HepG2 (cell line): ENCODE measurements around the gene PCGF3. TPM values are rescaled to one million over a fixed set of nuclear protein-coding genes. Genes with fewer than 3 reads are reported as not detected.

Experiments
- E2F5 ChIP-seq: sonication (generic); formaldehyde crosslinking; conservative IDR thresholded peaks from 2 replicates; pipeline ENCODE4 v1.4.0; 2020; ENCODE audit warnings: missing genetic modification reagents
- FOXJ3 ChIP-seq: sonication (generic); formaldehyde crosslinking; IDR thresholded peaks from 2 replicates; pipeline ENCODE4 v1.4.0; 2020; ENCODE audit warnings: missing genetic modification reagents, mild to moderate bottlenecking, borderline replicate concordance
- GATA4 ChIP-seq: sonication (generic); IDR thresholded peaks from 2 replicates; pipeline ENCODE4 v1.6.1; 2016; ENCODE audit warnings: antibody characterized with exemption, low read depth, borderline replicate concordance
- GFI1 ChIP-seq: sonication (generic); formaldehyde crosslinking; IDR thresholded peaks from 2 replicates; pipeline ENCODE4 v1.5.0; 2020; ENCODE audit warnings: missing genetic modification reagents, mild to moderate bottlenecking, borderline replicate concordance
- PAF1 ChIP-seq: IDR thresholded peaks from 2 replicates; pipeline ENCODE4 v1.6.1; 2016; ENCODE audit warnings: missing genetic modification reagents, missing compliant biosample characterization
- PBX2 ChIP-seq: IDR thresholded peaks from 2 replicates; pipeline ENCODE4 v1.6.1; 2016; ENCODE audit warnings: control low read depth
- SMAD1 ChIP-seq: sonication (generic); formaldehyde crosslinking; IDR thresholded peaks from 2 replicates; pipeline ENCODE4 v1.4.0; 2020; ENCODE audit warnings: missing genetic modification reagents, low read depth, mild to moderate bottlenecking, borderline replicate concordance
- SP5 ChIP-seq: IDR thresholded peaks from 2 replicates; pipeline ENCODE4 v1.6.1; 2016; ENCODE audit warnings: low read depth, borderline replicate concordance
- SYNCRIP ChIP-seq: fragments of 200-400 bp; formaldehyde crosslinking; IDR thresholded peaks from 2 replicates; pipeline ENCODE4 v1.6.1; 2018; ENCODE audit warnings: mild to moderate bottlenecking, low read depth, low read length; ENCODE audit not compliant: insufficient read depth
- TBP ChIP-seq: sonication (generic); formaldehyde crosslinking; IDR thresholded peaks from 2 replicates; pipeline ENCODE4 v1.5.0; 2020; ENCODE audit warnings: missing genetic modification reagents
- TBX2 ChIP-seq: sonication (generic); formaldehyde crosslinking; IDR thresholded peaks from 2 replicates; pipeline ENCODE4 v1.5.0; 2020; ENCODE audit warnings: missing genetic modification reagents, mild to moderate bottlenecking, borderline replicate concordance
- THYN1 ChIP-seq: sonication (generic); formaldehyde crosslinking; IDR thresholded peaks from 2 replicates; pipeline ENCODE4 v1.8.1; 2023; ENCODE audit warnings: low read depth, mild to moderate bottlenecking, moderate library complexity, missing genetic modification reagents, borderline replicate concordance
- YEATS4 ChIP-seq: sonication (generic); formaldehyde crosslinking; IDR thresholded peaks from 2 replicates; pipeline ENCODE4 v1.4.0; 2020; ENCODE audit warnings: missing genetic modification reagents, borderline replicate concordance
- ZBTB25 ChIP-seq: IDR thresholded peaks from 2 replicates; pipeline ENCODE4 v1.6.1; 2018; ENCODE audit warnings: missing genetic modification reagents
- ZBTB26 ChIP-seq: IDR thresholded peaks from 2 replicates; pipeline ENCODE4 v1.6.1; 2016; ENCODE audit warnings: missing compliant biosample characterization, missing genetic modification reagents, borderline replicate concordance
- ZNF569 ChIP-seq: sonication (generic); formaldehyde crosslinking; IDR thresholded peaks from 2 replicates; pipeline ENCODE4 v1.5.0; 2020; ENCODE audit warnings: mild to moderate bottlenecking, missing genetic modification reagents, moderate library complexity, borderline replicate concordance
- ZNF687 ChIP-seq: sonication (generic); formaldehyde crosslinking; IDR thresholded peaks from 2 replicates; pipeline ENCODE4 v1.5.1; 2020; ENCODE audit warnings: mild to moderate bottlenecking, missing genetic modification reagents, moderate library complexity
- ZNF703 ChIP-seq: sonication (generic); formaldehyde crosslinking; IDR thresholded peaks from 2 replicates; pipeline ENCODE4 v1.5.1; 2020; ENCODE audit warnings: missing genetic modification reagents, mild to moderate bottlenecking, moderate library complexity, borderline replicate concordance
- ZSCAN25 ChIP-seq: sonication (generic); formaldehyde crosslinking; IDR thresholded peaks from 2 replicates; pipeline ENCODE4 v1.8.0; 2022; ENCODE audit warnings: mild to moderate bottlenecking, missing genetic modification reagents
- polyA plus RNA-seq, 8 experiments: library from polyadenylated mRNA; depleted of rRNA in 3 of 8; stranded (reverse) in 7 of 8; unstranded in 1 of 8; fragments of >200 nt; fragmentation: Illumina TruSeq in 4 of 8; extraction: Trizol in 4 of 8; gene quantifications; 2 replicates each; pipeline versions ENCODE4 v1.2.1 to v1.2.3, GENCODE V29; 2011 to 2016; ENCODE audit warnings: low read depth in 4 of 8, missing spikeins in 1 of 8, mixed read lengths in 1 of 8; ENCODE audit not compliant: insufficient read depth in 1 of 8
- total RNA-seq, 5 experiments: library from RNA; depleted of rRNA; stranded (reverse); fragments of >200 nt; fragmentation: Illumina TruSeq; extraction: Trizol; gene quantifications; 2 replicates each; pipeline ENCODE4 v1.2.3, GENCODE V29; 2016; ENCODE audit warnings: low read depth in 1 of 5

The PCGF3 gene
- total and polyA plus RNA-seq, 2 of the 13 experiments (the other 11 are each of a cell fraction or from before 2014, with no cell fraction given): 28.6 to 66.2 TPM

GRCh38 chr4:788636-789297, 83.1 kb downstream of the PCGF3 start (continued):
- TF ChIP-seq ZBTB25 (CRISPR knock-in tag): no peak
- peak; percentile 36; the same call in 1 of the 2 replicates for TF ChIP-seq TBX2 (CRISPR knock-in tag)
- no peak for TF ChIP-seq ZNF703 (CRISPR knock-in tag)
- no peak for TF ChIP-seq SYNCRIP
- no peak for TF ChIP-seq E2F5
- 0 out of 2 replicates have a peak, but pooled peaks have one; percentile 21 for TF ChIP-seq ZSCAN25
- TF ChIP-seq PAF1: no peak
- TF ChIP-seq ZNF687 (CRISPR knock-in tag): peak; percentile 91
- peak; percentile 28; the same call in 1 of the 2 replicates for TF ChIP-seq ZBTB26
- TF ChIP-seq PBX2: no peak
- TF ChIP-seq THYN1 (CRISPR knock-in tag): no peak
- 0 out of 2 replicates have a peak, but pooled peaks have one; percentile 32 for TF ChIP-seq YEATS4 (CRISPR knock-in tag)
- TF ChIP-seq GATA4: no peak
- no peak for TF ChIP-seq SMAD1 (CRISPR knock-in tag)
- TF ChIP-seq TBP (CRISPR knock-in tag): no peak
- TF ChIP-seq GFI1 (CRISPR knock-in tag): no peak
- TF ChIP-seq ZNF569: no peak
- no peak for TF ChIP-seq FOXJ3
- TF ChIP-seq SP5 (CRISPR knock-in tag): no peak
